GM21447 (cell line): ENCODE data around the gene CNNM2.
"Not testable (repeated sequence)": the region's sequence is repeated elsewhere in the genome, so short reads cannot be mapped to it uniquely, and the experiment has no call there.

ENCODE experiments used
- ATAC-seq: cut with Tn5 transposase; IDR thresholded peaks from one replicate; pipeline ENCODE4 v1.9.1; 2021; ENCODE audit not compliant: unreplicated experiment

Gene CNNM2

GRCh38 chr10:103102195-103102594 is 184.1 kb downstream of the CNNM2 start:
- no peak for ATAC-seq

DNA sequence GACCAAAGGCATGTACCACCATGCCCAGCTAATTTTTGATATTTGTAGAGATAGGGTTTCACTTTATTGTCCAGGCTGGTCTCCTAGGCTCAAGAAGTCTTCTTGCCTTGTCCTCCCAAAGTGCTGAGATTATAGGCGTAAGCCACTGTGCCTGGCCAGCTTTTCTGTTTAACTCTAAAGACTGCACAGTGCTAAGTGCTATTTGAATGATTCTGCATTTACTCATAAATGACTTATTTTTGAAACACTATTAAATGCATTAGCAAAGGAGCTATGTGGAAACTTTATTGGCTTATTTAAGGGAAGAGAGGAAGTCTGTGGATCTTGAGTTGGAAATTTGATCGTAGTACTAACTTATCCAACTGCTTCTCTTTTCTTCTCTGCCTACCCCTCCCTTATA is 185.9 kb downstream of the CNNM2 start:
- ATAC-seq: no peak

GRCh38 chr10:103104721-103105120 is 186.6 kb downstream of the CNNM2 start:
- ATAC-seq: no peak

DNA sequence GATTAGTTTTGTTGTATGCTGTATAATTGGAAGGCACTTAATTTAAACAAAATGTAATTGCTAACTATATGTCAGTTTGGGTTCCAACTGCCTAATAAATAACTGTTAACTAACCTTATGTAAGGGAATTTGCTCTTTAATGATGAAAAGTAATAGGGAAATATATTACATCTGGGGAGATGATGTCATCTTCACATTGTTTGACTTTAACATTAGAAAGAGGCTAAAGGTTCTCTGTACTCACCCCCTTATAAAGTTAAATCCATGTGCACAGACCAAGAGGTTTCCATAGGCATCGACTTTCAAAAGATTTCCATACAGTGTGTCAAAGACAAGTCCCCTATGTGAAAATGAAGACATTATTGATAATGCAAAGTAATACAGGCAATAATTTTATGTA is 187.4 kb downstream of the CNNM2 start:
- ATAC-seq: no peak

DNA sequence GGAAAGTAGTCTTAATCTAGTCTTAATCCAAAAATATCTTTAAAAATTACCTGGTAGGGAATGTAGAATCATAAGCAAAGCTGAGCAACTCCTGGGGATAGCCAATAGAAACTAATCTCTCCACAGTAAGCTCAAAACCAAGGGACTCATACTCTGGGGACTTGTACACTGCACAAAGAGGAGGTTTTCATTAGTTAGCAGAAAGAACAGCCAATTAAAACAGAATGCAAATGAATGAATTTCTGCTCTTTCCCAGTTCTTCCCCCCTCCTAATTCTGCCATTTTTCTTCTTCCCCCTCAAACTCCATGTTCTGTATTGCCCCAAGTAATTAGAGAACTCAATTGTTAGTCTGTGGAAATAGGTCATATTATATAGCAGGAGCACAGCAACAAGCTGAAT is 188.4 kb downstream of the CNNM2 start:
- no peak for ATAC-seq

DNA sequence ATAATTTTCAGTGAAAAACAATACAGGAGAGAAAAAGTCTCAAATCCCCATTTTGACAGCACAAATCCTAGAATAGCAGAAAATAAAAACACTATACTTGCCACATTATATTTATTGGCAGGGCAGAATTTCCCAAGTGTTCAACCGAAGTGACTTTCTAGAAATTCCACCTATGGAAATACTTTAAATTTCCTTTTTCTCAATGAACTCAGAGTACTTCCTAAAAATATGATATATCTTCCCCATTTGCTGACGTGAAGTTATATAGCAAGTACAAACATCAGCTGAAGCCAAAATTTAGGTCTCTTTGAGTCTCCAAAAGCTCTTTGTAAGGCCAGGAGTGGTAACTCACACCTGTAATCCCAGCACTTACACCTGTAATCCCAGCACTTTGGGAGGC is 191.7 kb downstream of the CNNM2 start:
- ATAC-seq: no peak

DNA sequence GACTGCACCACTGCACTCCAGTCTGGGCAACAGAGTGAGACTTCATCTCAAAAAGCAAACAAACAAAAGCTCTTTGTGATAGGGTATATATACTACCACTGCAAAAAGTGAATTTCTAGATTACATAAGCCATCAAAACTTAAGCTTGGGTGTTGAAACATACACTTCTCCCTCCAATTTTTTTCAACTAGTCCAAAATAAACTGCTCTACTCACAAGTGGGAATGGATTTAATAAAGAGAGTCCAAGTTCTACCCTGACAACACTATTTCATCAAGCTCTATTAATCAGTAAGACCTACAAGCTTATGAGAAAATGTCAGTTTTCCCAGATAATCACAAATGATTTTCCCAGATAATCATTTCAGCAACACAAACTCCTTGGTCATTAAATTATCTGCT is 192.3 kb downstream of the CNNM2 start:
- ATAC-seq: no peak

DNA sequence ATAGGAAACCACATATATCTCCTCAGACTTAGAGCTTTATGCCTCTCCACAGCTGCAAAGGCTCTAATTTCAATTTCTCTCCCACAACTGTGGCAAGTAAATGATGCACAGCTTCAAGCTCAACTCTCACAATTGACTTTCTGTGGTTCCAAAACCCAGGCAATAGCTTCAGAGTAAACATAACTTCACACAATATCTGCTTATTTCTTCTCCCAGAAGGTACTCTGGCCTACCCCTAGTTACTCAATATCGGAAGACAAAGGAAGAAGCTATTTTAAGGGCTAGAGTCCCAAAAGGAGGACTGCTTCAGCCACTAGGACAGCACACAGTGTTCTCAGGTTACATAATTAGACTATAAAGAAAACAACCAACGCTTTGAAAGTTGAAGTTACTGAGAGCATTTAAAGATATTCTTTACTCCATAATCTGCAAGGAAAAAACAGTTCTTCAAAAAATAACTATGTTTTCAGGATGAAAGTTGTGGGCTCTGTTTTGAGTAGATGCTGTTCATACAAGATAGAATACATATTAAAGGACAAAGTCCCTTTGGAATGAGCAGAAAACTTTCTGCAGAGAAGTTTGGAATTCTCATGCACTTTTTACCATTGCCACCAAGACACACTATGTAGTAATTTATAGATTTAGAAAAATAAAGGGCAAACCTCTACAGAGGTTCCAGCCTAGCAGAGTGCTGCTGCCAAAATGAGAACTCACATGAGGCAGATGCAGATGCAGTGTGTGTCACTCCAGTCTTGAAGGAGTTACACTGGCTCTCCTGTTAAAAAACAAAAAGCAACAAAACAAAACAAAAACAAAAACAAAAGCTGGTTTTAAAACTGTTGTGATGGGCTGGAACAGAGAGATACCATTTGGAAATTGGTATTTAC is 193.2 kb downstream of the CNNM2 start:
- peak; percentile 76 for ATAC-seq

DNA sequence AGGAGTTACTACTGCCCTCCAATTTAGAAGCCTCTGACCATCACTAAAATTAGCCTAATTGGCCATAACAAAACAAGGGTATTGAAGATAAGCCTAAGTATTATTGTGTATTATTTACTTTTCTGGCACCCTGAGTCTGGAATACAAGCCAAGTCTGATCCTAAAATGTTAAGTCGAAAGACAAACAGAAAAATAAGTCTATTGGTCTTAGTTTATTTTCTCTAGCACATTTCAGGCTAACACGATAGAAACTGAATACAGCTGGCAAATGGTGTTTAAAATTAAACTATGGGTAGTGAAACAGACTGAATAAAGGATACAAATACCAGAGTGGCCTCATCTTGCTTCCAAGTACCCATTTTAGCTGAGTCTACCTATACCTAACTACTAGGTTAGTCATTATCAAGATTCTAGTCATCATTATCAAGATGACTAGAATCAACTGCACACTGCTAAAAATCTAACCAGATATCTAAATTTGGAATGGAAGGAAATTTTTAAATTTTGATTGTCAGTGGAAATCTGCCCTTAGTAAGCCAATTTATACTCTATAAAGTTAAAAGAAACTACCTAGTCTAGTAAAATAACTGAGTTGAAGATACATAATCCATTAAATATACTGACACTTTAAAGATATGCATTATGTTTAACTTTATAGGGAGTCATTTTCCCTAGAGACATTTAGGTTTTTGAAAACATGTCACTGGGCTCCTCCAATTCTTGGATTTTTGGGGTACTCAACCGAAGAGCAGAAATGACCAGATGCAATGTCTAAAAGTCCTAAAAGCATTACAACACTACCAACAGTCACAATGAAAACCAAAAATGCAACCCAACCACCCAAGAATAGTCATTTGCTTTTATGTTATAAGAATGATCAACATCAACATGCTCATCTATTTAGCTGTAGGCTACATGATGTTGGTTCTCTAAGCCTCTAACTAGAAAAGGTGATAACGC is 194.1 kb downstream of the CNNM2 start:
- peak; percentile 67 for ATAC-seq

GRCh38 chr10:103114876-103115275 is 196.8 kb downstream of the CNNM2 start:
- no peak for ATAC-seq

- no peak for ATAC-seq
These were observed 199.2 kb downstream of the CNNM2 start for GRCh38 chr10:103117247-103117646.

DNA sequence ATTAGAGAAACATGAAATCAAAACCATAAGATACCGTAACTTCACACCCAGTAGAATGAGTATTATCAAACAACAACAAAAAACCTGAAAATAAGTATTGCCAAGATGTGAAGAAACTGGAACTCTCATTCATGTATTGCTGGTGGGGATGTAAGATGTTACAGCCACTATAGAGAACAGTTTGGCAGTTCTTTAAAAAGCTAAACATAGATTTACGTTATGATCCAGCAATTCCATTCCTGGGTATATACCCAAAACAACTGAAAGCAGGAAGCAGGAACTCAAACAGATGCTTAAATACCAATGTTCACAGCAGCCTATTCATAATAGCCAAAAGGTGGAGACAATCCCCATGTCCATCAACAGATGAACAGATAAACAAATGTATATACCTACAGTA is 202.5 kb downstream of the CNNM2 start:
- ATAC-seq: no peak

DNA sequence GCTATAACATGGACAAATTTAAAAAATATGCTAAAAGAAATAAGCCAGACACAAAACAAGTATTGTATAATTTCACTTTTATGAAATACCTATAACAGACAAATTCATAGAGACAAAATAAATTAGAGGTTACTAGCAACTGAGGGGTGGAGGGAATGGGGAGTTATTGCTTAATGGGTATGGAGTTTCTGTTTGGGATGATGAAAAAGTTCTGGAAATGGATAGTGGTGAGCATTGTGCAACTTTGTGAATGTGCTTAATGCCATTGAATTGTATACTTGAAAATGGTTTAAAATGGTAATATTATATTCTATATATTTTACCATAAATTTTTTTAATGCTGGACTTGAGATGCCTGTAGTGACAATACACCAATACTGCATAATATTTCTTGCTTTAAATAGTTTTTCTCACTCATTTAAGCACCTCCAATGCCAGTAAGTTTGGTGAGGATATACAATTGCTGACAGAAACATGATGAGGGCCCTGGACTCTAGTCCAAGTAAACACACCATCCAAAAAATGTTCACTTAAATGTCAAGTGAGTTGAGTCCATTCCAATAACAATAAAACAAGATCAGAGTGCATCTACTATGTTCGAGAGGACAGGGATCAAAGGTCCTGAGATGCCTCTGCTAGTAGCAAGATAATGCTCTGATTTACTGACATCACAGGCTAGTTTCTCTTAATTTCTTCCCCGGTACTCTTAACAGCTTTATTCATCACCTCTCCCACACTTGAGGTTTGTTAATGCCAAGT is 203.1 kb downstream of the CNNM2 start:
- no peak for ATAC-seq

DNA sequence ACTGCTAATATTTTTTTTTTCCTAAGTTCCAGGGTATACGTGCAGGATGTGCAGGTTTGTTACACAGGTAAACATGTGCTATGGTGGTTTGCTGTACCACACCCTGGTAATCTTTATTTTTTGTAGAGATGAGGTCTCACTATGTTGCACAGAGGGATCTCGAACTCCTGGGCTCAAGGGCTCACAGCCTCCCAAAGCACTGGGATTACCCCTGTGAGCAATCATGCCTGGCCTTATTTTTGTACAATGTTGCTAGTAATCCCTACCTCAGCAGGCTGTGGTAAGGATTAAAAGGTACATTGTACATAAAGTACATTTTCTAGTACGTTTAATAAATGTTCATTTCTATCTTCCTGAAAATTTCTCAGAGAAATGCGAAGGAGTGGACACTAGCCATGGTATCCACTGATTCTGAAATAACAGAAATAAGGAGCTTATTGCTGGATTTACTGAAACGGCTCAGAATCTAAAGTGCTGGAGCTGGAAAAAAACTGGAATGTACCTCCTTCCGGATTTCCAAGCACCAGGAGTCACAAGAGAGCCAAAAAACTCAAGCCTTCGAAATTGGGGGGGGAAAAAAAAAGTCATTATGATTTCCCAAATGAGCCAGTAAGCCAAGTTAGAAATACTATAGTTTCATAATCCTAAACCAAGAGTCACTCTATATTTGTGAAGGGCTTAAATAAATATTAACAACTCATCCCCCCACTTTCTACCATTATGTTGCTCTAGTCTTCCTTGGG is 205.4 kb downstream of the CNNM2 start:
- ATAC-seq: no peak

- ATAC-seq: no peak
These were observed 206.5 kb downstream of the CNNM2 start for GRCh38 chr10:103124420-103125096.

- ATAC-seq: peak; percentile 94
These were observed 207.5 kb downstream of the CNNM2 start for GRCh38 chr10:103125323-103126267.

GRCh38 chr10:103127241-103127640 is 209.1 kb downstream of the CNNM2 start:
- no peak for ATAC-seq

DNA sequence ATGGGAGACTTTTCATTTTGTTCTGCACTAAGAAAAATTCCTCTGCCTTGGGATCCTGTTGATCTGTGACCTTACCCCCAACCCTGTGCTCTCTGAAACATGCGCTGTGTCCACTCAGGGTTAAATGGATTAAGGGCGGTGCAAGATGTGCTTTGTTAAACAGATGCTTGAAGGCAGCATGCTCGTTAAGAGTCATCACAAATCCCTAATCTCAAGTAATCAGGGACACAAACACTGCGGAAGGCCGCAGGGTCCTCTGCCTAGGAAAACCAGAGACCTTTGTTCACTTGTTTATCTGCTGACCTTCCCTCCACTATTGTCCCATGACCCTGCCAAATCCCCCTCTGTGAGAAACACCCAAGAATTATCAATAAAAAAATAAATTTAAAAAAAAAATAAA is 212.1 kb downstream of the CNNM2 start:
- not testable (repeated sequence) for ATAC-seq

DNA sequence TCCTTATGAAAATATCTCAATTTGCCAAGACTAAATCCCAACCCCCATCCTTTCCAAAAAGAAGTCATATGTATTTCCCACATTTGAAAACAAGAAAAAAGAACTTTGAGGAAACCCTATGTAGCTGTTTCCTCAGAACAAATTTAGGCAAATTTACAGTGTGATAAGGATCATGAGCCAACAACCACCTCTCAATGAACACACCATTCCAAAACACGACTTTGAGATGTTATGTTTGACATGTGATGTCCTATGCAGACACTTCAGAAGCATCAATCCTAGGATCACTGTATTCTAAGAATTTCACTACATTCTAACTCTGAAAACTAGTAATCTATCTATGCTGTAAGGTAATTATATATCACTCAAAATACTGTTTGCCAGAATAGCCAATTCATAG is 212.8 kb downstream of the CNNM2 start:
- no peak for ATAC-seq
